ENCODE data around the gene SLC4A11.

- TF ChIP-seq RCOR1 (IDR thresholded peaks at IDR 0.05; ENCODE audit: low read depth, low read length) (no peak), POLR2A (IDR thresholded peaks at IDR 0.05; ENCODE audit: low read length) (no peak), EP300 (IDR thresholded peaks at IDR 0.05) (no peak), RAD21 (conservative IDR thresholded peaks at IDR 0.05 in 1 of 2, IDR thresholded peaks at IDR 0.05 in 1 of 2) (no peak), CTCF (IDR thresholded peaks at IDR 0.05) (no peak), ESRRA (IDR thresholded peaks at IDR 0.05; ENCODE audit: borderline replicate concordance, low read length) (no peak), JUN (IDR thresholded peaks at IDR 0.05) (no peak), CEBPB (IDR thresholded peaks at IDR 0.05) (no peak), MAFK (IDR thresholded peaks at IDR 0.05; ENCODE audit: partially characterized antibody) (no peak)
Measured at GRCh38 chr20:3180319-3180718, 58.7 kb downstream of the SLC4A11 start.
